NCI-H2029 (cell line): ENCODE data around the gene BABAM2.

ENCODE experiments used
- DNase-seq: peaks from one replicate; lab custom pipeline; 2025; lab: John Stamatoyannopoulos, UW

BABAM2 gene

GRCh38 chr2:28129955-28130695 is 239.6 kb downstream of the BABAM2 start:
- no peak for DNase-seq

GRCh38 chr2:28133778-28134177 is 243.2 kb downstream of the BABAM2 start:
- DNase-seq, result no peak

GRCh38 chr2:28134262-28134812 is 243.8 kb downstream of the BABAM2 start:
- no peak for DNase-seq

GRCh38 chr2:28134857-28135256 is 244.3 kb downstream of the BABAM2 start:
- no peak for DNase-seq

- DNase-seq, result no peak
Observed at GRCh38 chr2:28135324-28135723, 244.8 kb downstream of the BABAM2 start.

GRCh38 chr2:28135799-28136198 is 245.3 kb downstream of the BABAM2 start:
- DNase-seq, result no peak

- no peak for DNase-seq
Observed at GRCh38 chr2:28136556-28136955, 246.0 kb downstream of the BABAM2 start.

- DNase-seq, result no peak
Observed at GRCh38 chr2:28137221-28137620, 246.7 kb downstream of the BABAM2 start.

GRCh38 chr2:28142386-28142785 is 251.9 kb downstream of the BABAM2 start:
- DNase-seq, result no peak

- no peak for DNase-seq
Observed at GRCh38 chr2:28148000-28148399, 257.5 kb downstream of the BABAM2 start.

- no peak for DNase-seq
Observed at GRCh38 chr2:28148566-28148965, 258.0 kb downstream of the BABAM2 start.

- DNase-seq, result no peak
Observed at GRCh38 chr2:28150236-28150915, 259.8 kb downstream of the BABAM2 start.

GRCh38 chr2:28150994-28151393 is 260.5 kb downstream of the BABAM2 start:
- DNase-seq, result no peak

- no peak for DNase-seq
Observed at GRCh38 chr2:28152585-28153280, 262.2 kb downstream of the BABAM2 start.

- no peak for DNase-seq
Observed at GRCh38 chr2:28153851-28154250, 263.3 kb downstream of the BABAM2 start.

GRCh38 chr2:28155086-28155485 is 264.6 kb downstream of the BABAM2 start:
- no peak for DNase-seq

GRCh38 chr2:28155627-28156026 is 265.1 kb downstream of the BABAM2 start:
- no peak for DNase-seq

- no peak for DNase-seq
Observed at GRCh38 chr2:28158791-28159190, 268.3 kb downstream of the BABAM2 start.

- no peak for DNase-seq
Observed at GRCh38 chr2:28160986-28161425, 270.5 kb downstream of the BABAM2 start.

GRCh38 chr2:28161466-28161865 is 270.9 kb downstream of the BABAM2 start:
- DNase-seq, result no peak

- DNase-seq, result no peak
Observed at GRCh38 chr2:28162564-28162963, 272.0 kb downstream of the BABAM2 start.

GRCh38 chr2:28163028-28163427 is 272.5 kb downstream of the BABAM2 start:
- no peak for DNase-seq
